ENCODE results near the gene DNAJC15.

Gene DNAJC15

GRCh38 chr13:43119206-43119605, 95.8 kb downstream of the DNAJC15 start:
- Histone ChIP-seq H3K4me1 (peaks cover 17% of the 10 kb centered on the region), H3K36me3 (no peaks in the 10 kb centered on the region), H3K27me3 (no peaks in the 10 kb centered on the region), H3K9me3 (no peaks in the 10 kb centered on the region), H3K4me3 (ENCODE audit: low read depth, low read length) (no peak overlapping the region)
- no peak for TF ChIP-seq CTCF (IDR thresholded peaks at IDR 0.05; ENCODE audit: low read depth, low read length)
- DNase-seq: no peak

GRCh38 chr13:43122791-43123190, 99.4 kb downstream of the DNAJC15 start:
- Histone ChIP-seq H3K9me3 (no peaks in the 10 kb centered on the region), H3K4me1 (peaks cover 26% of the 10 kb centered on the region), H3K36me3 (no peaks in the 10 kb centered on the region), H3K27me3 (no peaks in the 10 kb centered on the region), H3K4me3 (ENCODE audit: low read depth, low read length) (no peak overlapping the region)
- TF ChIP-seq CTCF (IDR thresholded peaks at IDR 0.05; ENCODE audit: low read depth, low read length): no peak
- no peak for DNase-seq

GRCh38 chr13:43123856-43124255, 100.5 kb downstream of the DNAJC15 start:
- no peak for DNase-seq
- no peaks in the 10 kb centered on the region for H3K9me3 ChIP-seq
- TF ChIP-seq CTCF (IDR thresholded peaks at IDR 0.05; ENCODE audit: low read depth, low read length): no peak
- H3K4me1 ChIP-seq: peaks cover 32% of the 10 kb centered on the region
- H3K4me3 ChIP-seq (ENCODE audit: low read depth, low read length): no peak overlapping the region
- H3K36me3 ChIP-seq: no peaks in the 10 kb centered on the region
- H3K27me3 ChIP-seq: no peaks in the 10 kb centered on the region

- DNase-seq: no peak
- Histone ChIP-seq H3K27me3 (no peaks in the 10 kb centered on the region), H3K4me1 (peaks cover 27% of the 10 kb centered on the region), H3K4me3 (ENCODE audit: low read depth, low read length) (no peak overlapping the region), H3K9me3 (no peaks in the 10 kb centered on the region), H3K36me3 (no peaks in the 10 kb centered on the region)
- TF ChIP-seq CTCF (IDR thresholded peaks at IDR 0.05; ENCODE audit: low read depth, low read length): no peak
These were observed 101.1 kb downstream of the DNAJC15 start for GRCh38 chr13:43124490-43124889.

GRCh38 chr13:43126420-43126819, 103.0 kb downstream of the DNAJC15 start:
- peaks cover 40% of the 10 kb centered on the region for H3K4me1 ChIP-seq
- no peak for DNase-seq
- TF ChIP-seq CTCF (IDR thresholded peaks at IDR 0.05; ENCODE audit: low read depth, low read length): no peak

GRCh38 chr13:43127103-43127798, 103.9 kb downstream of the DNAJC15 start:
- Histone ChIP-seq H3K36me3 (no peaks in the 10 kb centered on the region), H3K4me1 (peaks cover 42% of the 10 kb centered on the region), H3K9me3 (no peaks in the 10 kb centered on the region), H3K27me3 (no peaks in the 10 kb centered on the region), H3K4me3 (ENCODE audit: low read depth, low read length) (peak overlapping the region; percentile 71)
- peak; percentile 43 for DNase-seq
- no peak for TF ChIP-seq CTCF (IDR thresholded peaks at IDR 0.05; ENCODE audit: low read depth, low read length)

More at GRCh38 chr13:43126420-43126819, 103.0 kb downstream of the DNAJC15 start:
- Histone ChIP-seq H3K4me3 (ENCODE audit: low read depth, low read length) (no peak overlapping the region), H3K27me3 (no peaks in the 10 kb centered on the region), H3K36me3 (no peaks in the 10 kb centered on the region), H3K9me3 (no peaks in the 10 kb centered on the region)

All from BE2C (cell line).